Mesenchymal stem cell (in vitro differentiated cells and primary cell): ENCODE measurements around the gene PAX3.

ENCODE experiments used
- DNase-seq: peaks from one replicate; pipeline ENCODE4 v3.0.0-alpha.2; 2013
- H2AFZ ChIP-seq: one replicate; pipeline ENCODE4 v1.6.1; 2013; ENCODE audit warnings: low read depth, mild to moderate bottlenecking, control low read depth, inconsistent platforms, low read length, moderate library complexity
- H2AK5ac ChIP-seq: 2 replicates; pipeline ENCODE4 v1.6.1; 2013; ENCODE audit warnings: low read length, moderate library complexity, mild to moderate bottlenecking, inconsistent platforms; ENCODE audit not compliant: severe bottlenecking
- H2BK120ac ChIP-seq: one replicate; pipeline ENCODE4 v1.6.1; 2013; ENCODE audit warnings: low read depth, mild to moderate bottlenecking, inconsistent platforms, low read length, moderate library complexity
- H2BK12ac ChIP-seq, 2 experiments: one replicate each; pipeline ENCODE4 v1.6.1; 2013; ENCODE audit warnings: inconsistent platforms in 2 of 2, low read length in 2 of 2, mild to moderate bottlenecking in 2 of 2, moderate library complexity in 2 of 2, control low read depth in 1 of 2
- H2BK15ac ChIP-seq: one replicate; pipeline ENCODE4 v1.6.1; 2013; ENCODE audit warnings: mild to moderate bottlenecking, low read depth, inconsistent platforms; ENCODE audit not compliant: poor library complexity, severe bottlenecking
- H2BK5ac ChIP-seq: 2 replicates; pipeline ENCODE4 v1.6.1; 2013; ENCODE audit warnings: low read depth, mild to moderate bottlenecking, low read length, control low read depth, inconsistent platforms; ENCODE audit not compliant: poor library complexity, severe bottlenecking
- H3K14ac ChIP-seq, 2 experiments: one replicate each; pipeline ENCODE4 v1.6.1; 2013; ENCODE audit warnings: inconsistent platforms in 2 of 2, low read length in 2 of 2, control low read depth in 1 of 2, mild to moderate bottlenecking in 1 of 2, moderate library complexity in 1 of 2
- H3K18ac ChIP-seq, 2 experiments: one replicate each; pipeline ENCODE4 v1.6.1; 2013; ENCODE audit warnings: inconsistent platforms in 2 of 2, low read length in 2 of 2, control low read depth in 1 of 2, low read depth in 1 of 2, mild to moderate bottlenecking in 1 of 2
- H3K23ac ChIP-seq, 2 experiments: one replicate each; pipeline ENCODE4 v1.6.1; 2013; ENCODE audit warnings: inconsistent platforms in 2 of 2, low read length in 2 of 2, mild to moderate bottlenecking in 2 of 2, moderate library complexity in 2 of 2, control low read depth in 1 of 2
- H3K27ac ChIP-seq: 2 replicates; pipeline ENCODE4 v1.5.1; 2013; ENCODE audit warnings: mild to moderate bottlenecking, moderate library complexity, low read length, control low read depth, inconsistent platforms; ENCODE audit not compliant: poor library complexity, severe bottlenecking
- H3K27me3 ChIP-seq, 2 experiments: 2 replicates each; pipeline versions ENCODE4 v1.6.1 to v1.7.0; 2013; ENCODE audit warnings: low read length in 2 of 2, mild to moderate bottlenecking in 2 of 2, moderate library complexity in 2 of 2, control low read depth in 1 of 2, inconsistent platforms in 1 of 2; ENCODE audit not compliant: control insufficient read depth in 1 of 2, insufficient read depth in 1 of 2
- H3K36me3 ChIP-seq, 2 experiments: 2 replicates each; pipeline versions ENCODE4 v1.6.1 to v1.7.0; 2013; ENCODE audit warnings: low read length in 2 of 2, control low read depth in 1 of 2, inconsistent platforms in 1 of 2, low read depth in 1 of 2, mild to moderate bottlenecking in 1 of 2; ENCODE audit not compliant: insufficient read depth in 2 of 2, control insufficient read depth in 1 of 2
- H3K4ac ChIP-seq, 2 experiments: one replicate each; pipeline ENCODE4 v1.6.1; 2013; ENCODE audit warnings: inconsistent platforms in 2 of 2, low read length in 2 of 2, mild to moderate bottlenecking in 2 of 2, moderate library complexity in 2 of 2, control low read depth in 1 of 2, low read depth in 1 of 2
- H3K4me1 ChIP-seq: 2 replicates; pipeline ENCODE4 v1.6.1; 2013; ENCODE audit warnings: low read depth, low read length, control low read depth; ENCODE audit not compliant: control insufficient read depth, insufficient read depth
- H3K4me2 ChIP-seq: 2 replicates; pipeline ENCODE4 v1.6.1; 2013; ENCODE audit warnings: low read length, mild to moderate bottlenecking, inconsistent platforms; ENCODE audit not compliant: poor library complexity, severe bottlenecking
- H3K4me3 ChIP-seq, 2 experiments: 2 replicates each; pipeline versions ENCODE4 v1.5.1 to v1.7.0; 2013; ENCODE audit warnings: low read length in 2 of 2, mild to moderate bottlenecking in 2 of 2, control low read depth in 1 of 2, low read depth in 1 of 2; ENCODE audit not compliant: insufficient read depth in 1 of 2
- H3K79me1 ChIP-seq: replicated peaks from 2 replicates; pipeline ENCODE4 v1.6.1; 2013; ENCODE audit warnings: mild to moderate bottlenecking, control low read depth, low read length, inconsistent platforms; ENCODE audit not compliant: poor library complexity, severe bottlenecking
- H3K9ac ChIP-seq: 2 replicates; pipeline ENCODE4 v1.7.0; 2013; ENCODE audit warnings: mild to moderate bottlenecking, low read length, moderate library complexity
- H3K9me3 ChIP-seq: 2 replicates; pipeline ENCODE4 v1.7.0; 2013; ENCODE audit warnings: mild to moderate bottlenecking, low read length; ENCODE audit not compliant: control insufficient read depth
- H4K8ac ChIP-seq: one replicate; pipeline ENCODE4 v1.6.1; 2013; ENCODE audit warnings: inconsistent platforms, mild to moderate bottlenecking, low read length, moderate library complexity
- H4K91ac ChIP-seq: one replicate; pipeline ENCODE4 v1.6.1; 2013; ENCODE audit warnings: mild to moderate bottlenecking, low read length, inconsistent platforms
- WGBS: methylation state at CpG from one replicate; pipeline ENCODE4 v1.1.7; 2013; ENCODE audit warnings: mixed read lengths; 5-methylcytosine and 5-hydroxymethylcytosine counted together

Gene PAX3

GRCh38 chr2:222293660-222294630 is 4.9 kb downstream of the PAX3 start:
- Histone ChIP-seq H3K9me3 (no peaks in the 10 kb centered on the region), H2AK5ac (no peak overlapping the region), H3K27me3 (peaks cover 98 to 99% of the 10 kb centered on the region in 2 experiments), H3K36me3 (no peaks in the 10 kb centered on the region), H3K18ac (no peak overlapping the region), H3K4ac (no peak overlapping the region), H2BK120ac (no peak overlapping the region), H3K4me3 (no peak overlapping the region), H4K8ac (no peak overlapping the region), H2BK15ac (peak overlapping the region; percentile 18), H3K4me2 (no peak overlapping the region), H2BK12ac (no peak overlapping the region), H2AFZ (no peak overlapping the region), H3K14ac (no peak overlapping the region), H3K27ac (no peak overlapping the region), H4K91ac (no peak overlapping the region), H3K9ac (no peak overlapping the region), H3K23ac (no peak overlapping the region), H3K79me1 (no peaks in the 10 kb centered on the region), H3K4me1 (peaks cover 29% of the 10 kb centered on the region), H2BK5ac (no peak overlapping the region)
- no peak for DNase-seq
- WGBS = 6% methylated on average over 28 of the region's 36 CpGs

- no peaks in the 10 kb centered on the region for H3K36me3 ChIP-seq
- H3K9me3 ChIP-seq = no peaks in the 10 kb centered on the region
- H2BK5ac ChIP-seq = no peak overlapping the region
These were observed 6.4 kb downstream of the PAX3 start for GRCh38 chr2:222292149-222293134.

GRCh38 chr2:222291485-222291841 is 7.3 kb downstream of the PAX3 start:
- no peak overlapping the region for H4K8ac ChIP-seq
- H3K27ac ChIP-seq = no peak overlapping the region
- no peak overlapping the region for H3K14ac ChIP-seq
- H4K91ac ChIP-seq = no peak overlapping the region
- H3K4me3 ChIP-seq = no peak overlapping the region
- no peak overlapping the region for H3K23ac ChIP-seq
- no peaks in the 10 kb centered on the region for H3K9me3 ChIP-seq
- H3K79me1 ChIP-seq = no peaks in the 10 kb centered on the region
- no peak overlapping the region for H3K18ac ChIP-seq
- H2BK12ac ChIP-seq = no peak overlapping the region
- no peak overlapping the region for H3K4me2 ChIP-seq
- H2BK120ac ChIP-seq = no peak overlapping the region
- DNase-seq = no peak
- no peak overlapping the region for H3K9ac ChIP-seq
- H3K27me3 ChIP-seq = peaks cover 89 to 99% of the 10 kb centered on the region in 2 experiments
- H3K36me3 ChIP-seq = no peaks in the 10 kb centered on the region
- no peak overlapping the region for H3K4ac ChIP-seq
- peaks cover 16% of the 10 kb centered on the region for H3K4me1 ChIP-seq
- WGBS = 3% methylated on average over 4 of the region's 4 CpGs
- H2AFZ ChIP-seq = no peak overlapping the region
- no peak overlapping the region for H2BK15ac ChIP-seq
- no peak overlapping the region for H2BK5ac ChIP-seq
- no peak overlapping the region for H2AK5ac ChIP-seq

More at GRCh38 chr2:222292149-222293134, 6.4 kb downstream of the PAX3 start:
- no peaks in the 10 kb centered on the region for H3K79me1 ChIP-seq
- no peak overlapping the region for H2BK12ac ChIP-seq
- no peak overlapping the region for H3K14ac ChIP-seq
- no peak overlapping the region for H4K91ac ChIP-seq
- no peak overlapping the region for H4K8ac ChIP-seq
- DNase-seq = no peak
- no peak overlapping the region for H3K9ac ChIP-seq
- H3K4me3 ChIP-seq = no peak overlapping the region
- H3K18ac ChIP-seq = no peak overlapping the region
- H3K23ac ChIP-seq = no peak overlapping the region
- no peak overlapping the region for H2AK5ac ChIP-seq
- no peak overlapping the region for H2BK120ac ChIP-seq
- WGBS = 45% methylated on average over 14 of the region's 14 CpGs
- H3K4ac ChIP-seq = no peak overlapping the region
- H3K27me3 ChIP-seq = peaks cover 92 to 99% of the 10 kb centered on the region in 2 experiments
- no peak overlapping the region for H2AFZ ChIP-seq
- H3K4me2 ChIP-seq = no peak overlapping the region
- H3K27ac ChIP-seq = no peak overlapping the region
- H3K4me1 ChIP-seq = peaks cover 21% of the 10 kb centered on the region
- H2BK15ac ChIP-seq = no peak overlapping the region
